Smooth muscle cell (in vitro differentiated cells): ENCODE data around the gene DIP2A. TPM values are rescaled to one million over a fixed set of nuclear protein-coding genes. Genes with fewer than 3 reads are reported as not detected.
"Not testable (repeated sequence)": the region's sequence is repeated elsewhere in the genome, so short reads cannot be mapped to it uniquely, and the experiment has no call there.

Source experiments
- DNase-seq: peaks from one replicate; lab custom pipeline; 2025; ENCODE audit not compliant: unreplicated experiment; lab: John Stamatoyannopoulos, UW
- H2AFZ ChIP-seq: fragments of 200-600 bp; sonication (generic); 2 replicates; pipeline ENCODE4 v1.6.0; 2016; ENCODE audit warnings: antibody characterized with exemption, low read depth, mild to moderate bottlenecking
- H3F3A ChIP-seq: fragments of 200-600 bp; sonication (generic); 2 replicates; pipeline ENCODE4 v1.6.0; 2017; ENCODE audit warnings: antibody characterized with exemption, low read depth
- H3K27ac ChIP-seq: fragments of 200-600 bp; sonication (generic); 2 replicates; pipeline ENCODE4 v1.5.1; 2016; ENCODE audit warnings: low read depth, mild to moderate bottlenecking
- H3K27me3 ChIP-seq: fragments of 200-600 bp; sonication (generic); 2 replicates; pipeline ENCODE4 v1.6.1; 2016; ENCODE audit warnings: low read depth, mild to moderate bottlenecking
- H3K36me3 ChIP-seq: fragments of 200-600 bp; sonication (generic); 2 replicates; pipeline ENCODE4 v1.5.1; 2016; ENCODE audit warnings: low read depth
- H3K4me1 ChIP-seq: fragments of 200-600 bp; sonication (generic); 2 replicates; pipeline ENCODE4 v1.5.1; 2016; ENCODE audit warnings: low read depth
- H3K4me2 ChIP-seq: fragments of 200-600 bp; sonication (generic); 2 replicates; pipeline ENCODE4 v1.6.0; 2016; ENCODE audit warnings: mild to moderate bottlenecking
- H3K4me3 ChIP-seq: fragments of 200-600 bp; sonication (generic); 2 replicates; pipeline ENCODE4 v1.5.1; 2016; ENCODE audit warnings: mild to moderate bottlenecking
- H3K79me2 ChIP-seq: fragments of 200-600 bp; sonication (generic); 2 replicates; pipeline ENCODE4 v1.6.0; 2016; ENCODE audit warnings: low read depth, mild to moderate bottlenecking
- H3K9ac ChIP-seq: fragments of 200-600 bp; sonication (generic); 2 replicates; pipeline ENCODE4 v1.6.0; 2016; ENCODE audit warnings: low read depth
- H3K9me3 ChIP-seq: fragments of 200-600 bp; sonication (generic); replicated peaks from 2 replicates; pipeline ENCODE4 v1.5.1; 2016; ENCODE audit warnings: low read depth
- H4K20me1 ChIP-seq: fragments of 200-600 bp; sonication (generic); 2 replicates; pipeline ENCODE4 v1.6.0; 2016; ENCODE audit warnings: low read depth
- CTCF ChIP-seq: fragments of 200-600 bp; sonication (generic); IDR thresholded peaks from 2 replicates; pipeline ENCODE4 v1.5.1; 2017; ENCODE audit warnings: borderline replicate concordance, mild to moderate bottlenecking, antibody characterized with exemption; ENCODE audit not compliant: insufficient read depth, poor library complexity, severe bottlenecking
- WGBS: methylation state at CpG from one replicate; pipeline ENCODE4 v1.1.7; 2016; ENCODE audit warnings: low lambda C conversion rate; 5-methylcytosine and 5-hydroxymethylcytosine counted together
- polyA plus RNA-seq: library from polyadenylated mRNA; unstranded; fragments of >200 nt; fragmentation: Nextera tagmentation; extraction: Ambion mirVana; gene quantifications from 2 replicates; pipeline ENCODE4 v1.2.1, GENCODE V29; 2016
- total RNA-seq: library from RNA; depleted of rRNA; stranded (reverse); fragments of >200 nt; gene quantifications from 2 replicates; pipeline ENCODE4 v1.2.3, GENCODE V29; 2014

DIP2A gene
- total and polyA plus RNA-seq, 2 experiments from 2014 or later: 11.5 to 24.8 TPM

GRCh38 chr21:46431448-46431847 is 27.2 kb upstream of the DIP2A start:
- H3K36me3 ChIP-seq: no peaks in the 10 kb centered on the region
- DNase-seq: no peak
- no peaks in the 10 kb centered on the region for H3K4me1 ChIP-seq
- no peak overlapping the region for H3K4me2 ChIP-seq
- 98% methylated on average over 21 of the region's 21 CpGs for WGBS
- H3F3A ChIP-seq: no peaks in the 10 kb centered on the region
- H4K20me1 ChIP-seq: no peaks in the 10 kb centered on the region
- H3K4me3 ChIP-seq: no peak overlapping the region
- H3K9ac ChIP-seq: no peak overlapping the region
- no peak overlapping the region for H2AFZ ChIP-seq
- H3K27me3 ChIP-seq: no peaks in the 10 kb centered on the region
- H3K9me3 ChIP-seq: no peaks in the 10 kb centered on the region
- TF ChIP-seq CTCF: no peak
- no peaks in the 10 kb centered on the region for H3K79me2 ChIP-seq
- no peak overlapping the region for H3K27ac ChIP-seq

GRCh38 chr21:46431884-46432488 is 26.7 kb upstream of the DIP2A start:
- no peaks in the 10 kb centered on the region for H3K9me3 ChIP-seq
- no peaks in the 10 kb centered on the region for H3K36me3 ChIP-seq
- no peak overlapping the region for H2AFZ ChIP-seq
- WGBS: 94% methylated on average over 22 of the region's 22 CpGs
- no peak overlapping the region for H3K9ac ChIP-seq
- H3K4me2 ChIP-seq: no peak overlapping the region
- no peak overlapping the region for H3K4me3 ChIP-seq
- no peaks in the 10 kb centered on the region for H4K20me1 ChIP-seq
- no peak for DNase-seq
- no peak overlapping the region for H3K27ac ChIP-seq
- H3F3A ChIP-seq: no peaks in the 10 kb centered on the region
- TF ChIP-seq CTCF: no peak
- H3K79me2 ChIP-seq: no peaks in the 10 kb centered on the region
- no peaks in the 10 kb centered on the region for H3K27me3 ChIP-seq
- no peaks in the 10 kb centered on the region for H3K4me1 ChIP-seq

GRCh38 chr21:46433116-46433515 is 25.6 kb upstream of the DIP2A start:
- H3K4me2 ChIP-seq, H3K4me3 ChIP-seq, H3F3A ChIP-seq, H3K27me3 ChIP-seq, H3K79me2 ChIP-seq, H3K9ac ChIP-seq, H4K20me1 ChIP-seq, H3K4me1 ChIP-seq, DNase-seq, H3K27ac ChIP-seq, H3K9me3 ChIP-seq, H3K36me3 ChIP-seq, H2AFZ ChIP-seq: not testable (repeated sequence)
- 89% methylated on average over 11 of the region's 11 CpGs for WGBS

- Histone ChIP-seq H3K4me2 (no peak overlapping the region), H3K79me2 (no peaks in the 10 kb centered on the region), H2AFZ (no peak overlapping the region), H3F3A (no peaks in the 10 kb centered on the region), H3K4me3 (no peak overlapping the region), H3K36me3 (peaks cover 3% of the 10 kb centered on the region), H3K27ac (no peak overlapping the region), H3K9me3 (no peaks in the 10 kb centered on the region), H3K4me1 (no peaks in the 10 kb centered on the region), H4K20me1 (no peaks in the 10 kb centered on the region), H3K27me3 (no peaks in the 10 kb centered on the region), H3K9ac (no peak overlapping the region)
- no peak for DNase-seq
- TF ChIP-seq CTCF: no peak
- WGBS: 97% methylated on average over 23 of the region's 23 CpGs
Observed at GRCh38 chr21:46434322-46434958, 24.3 kb upstream of the DIP2A start.
